ENCODE measurements around the gene CASKIN1.

Gene CASKIN1

GRCh38 chr16:2173916-2174315, 22.5 kb downstream of the CASKIN1 start:
- DNase-seq, result no peak

GRCh38 chr16:2173366-2173765, 23.0 kb downstream of the CASKIN1 start:
- DNase-seq, result no peak

GRCh38 chr16:2172688-2173335, 23.6 kb downstream of the CASKIN1 start:
- no peak for DNase-seq

GRCh38 chr16:2171601-2172178, 24.7 kb downstream of the CASKIN1 start:
- no peak for DNase-seq

- no peak for DNase-seq
These were observed 25.6 kb downstream of the CASKIN1 start for GRCh38 chr16:2170587-2171435.

GRCh38 chr16:2170080-2170479, 26.3 kb downstream of the CASKIN1 start:
- DNase-seq, result no peak

GRCh38 chr16:2167068-2167638, 29.3 kb downstream of the CASKIN1 start:
- DNase-seq, result no peak

GRCh38 chr16:2166263-2167067, 29.9 kb downstream of the CASKIN1 start:
- no peak for DNase-seq

- DNase-seq, result no peak
These were observed 30.5 kb downstream of the CASKIN1 start for GRCh38 chr16:2165861-2166260.

- DNase-seq, result no peak
These were observed 33.1 kb downstream of the CASKIN1 start for GRCh38 chr16:2163211-2163881.

- no peak for DNase-seq
These were observed 33.7 kb downstream of the CASKIN1 start for GRCh38 chr16:2162676-2163118.

- no peak for DNase-seq
These were observed 34.5 kb downstream of the CASKIN1 start for GRCh38 chr16:2161911-2162310.

- no peak for DNase-seq
These were observed 35.4 kb downstream of the CASKIN1 start for GRCh38 chr16:2160915-2161551.

- DNase-seq, result no peak
These were observed 37.1 kb downstream of the CASKIN1 start for GRCh38 chr16:2159175-2159838.

- DNase-seq, result no peak
These were observed 38.2 kb downstream of the CASKIN1 start for GRCh38 chr16:2158262-2158638.

GRCh38 chr16:2157480-2158261, 38.7 kb downstream of the CASKIN1 start:
- DNase-seq, result no peak

- DNase-seq, result no peak
These were observed 39.6 kb downstream of the CASKIN1 start for GRCh38 chr16:2156849-2157224.

- no peak for DNase-seq
These were observed 40.2 kb downstream of the CASKIN1 start for GRCh38 chr16:2155977-2156848.
